HCT116 (cell line): ENCODE measurements around the gene NTRK3. TPM values are rescaled to one million over a fixed set of nuclear protein-coding genes. Genes with fewer than 3 reads are reported as not detected.

Experiments
- ATAC-seq: fragments of 200-7000 bp; cut with Tn5 transposase; 2 replicates; pipeline ENCODE4 v1.9.1; 2020; ENCODE audit warnings: mild to moderate bottlenecking, moderate library complexity
- BruUV-seq: library from RNA; stranded (reverse); fragments of 400-500 nt; replicated peaks from 2 replicates; lab custom pipeline; 2021; lab: Mats Ljungman, UMichigan
- CTCF ChIA-PET: fragments of 300-600 bp; sonication (Branson Sonifier 250); formaldehyde crosslinking; loops from one replicate; lab custom pipeline; 2021; ENCODE audit warnings: antibody characterized with exemption; lab: Charles Lee
- POLR2A ChIA-PET: fragments of 300-600, 350-600 bp; sonication (Branson Sonifier 250); formaldehyde crosslinking; loops from one replicate; lab custom pipeline; 2021; ENCODE audit warnings: antibody characterized with exemption; lab: Charles Lee
- RAD21 ChIA-PET, 2 experiments: fragments of 300-600 bp; sonication (Branson Sonifier 250); formaldehyde crosslinking; loops; one replicate each; lab custom pipeline; 2023; ENCODE audit warnings: low total read pairs in 2 of 2; ENCODE audit not compliant: uncharacterized antibody in 2 of 2, unreplicated experiment in 2 of 2, low non-redundant PET in 1 of 2; lab: Charles Lee
- DNase-seq: peaks from one replicate; pipeline ENCODE4 v3.0.0-alpha.2; 2010; ENCODE audit warnings: low read depth, low spot score
- H2AFZ ChIP-seq: fragments of 200-600 bp; shearing (Covaris generic), sonication (generic); 2 replicates; pipeline ENCODE4 v1.6.1; 2017; ENCODE audit warnings: low read depth, mixed run types, mixed read lengths, antibody characterized with exemption, low read length; ENCODE audit not compliant: poor library complexity, severe bottlenecking
- H3K27ac ChIP-seq: 2 replicates; pipeline ENCODE4 v1.5.1; 2012; ENCODE audit warnings: low read depth, low read length
- H3K27me3 ChIP-seq: fragments of 200-600 bp; sonication (generic); 2 replicates; pipeline ENCODE4 v1.6.1; 2016; ENCODE audit warnings: mixed run types, low read length, mixed read lengths; ENCODE audit not compliant: insufficient read depth
- H3K36me3 ChIP-seq, 2 experiments: fragments of 200-500 bp in 1 of 2; fragments of 200-600 bp in 1 of 2; sonication (Bioruptor generic) in 1 of 2; sonication (generic) in 1 of 2; 2 replicates each; pipeline versions ENCODE4 v1.5.1 to v1.6.1; 2014 to 2016; ENCODE audit warnings: low read length in 2 of 2, inconsistent platforms in 1 of 2, mixed read lengths in 1 of 2, mixed run types in 1 of 2; ENCODE audit not compliant: insufficient read depth in 2 of 2, control insufficient read depth in 1 of 2
- H3K4me1 ChIP-seq, 2 experiments: fragments of 200-600 bp in 1 of 2; sonication (generic) in 1 of 2; 2 replicates each; pipeline versions ENCODE4 v1.5.1 to v1.6.1; 2012 to 2017; ENCODE audit warnings: low read length in 2 of 2, inconsistent platforms in 1 of 2, mild to moderate bottlenecking in 1 of 2, mixed read lengths in 1 of 2, mixed run types in 1 of 2, moderate library complexity in 1 of 2; ENCODE audit not compliant: insufficient read depth in 2 of 2, control insufficient read depth in 1 of 2
- H3K4me2 ChIP-seq: fragments of 200-600 bp; sonication (generic); 2 replicates; pipeline ENCODE4 v1.6.1; 2017; ENCODE audit warnings: mixed run types, low read length, mixed read lengths
- H3K4me3 ChIP-seq, 2 experiments: fragments of 200-600 bp in 1 of 2; sonication (generic) in 1 of 2; replicated peaks in 1 of 2; 2 replicates each; pipeline ENCODE4 v1.5.1; 2011 to 2016; ENCODE audit warnings: low read length in 2 of 2, control low read depth in 1 of 2, low read depth in 1 of 2, mild to moderate bottlenecking in 1 of 2, mixed read lengths in 1 of 2, mixed run types in 1 of 2
- H3K79me2 ChIP-seq: fragments of 200-600 bp; sonication (generic); 2 replicates; pipeline ENCODE4 v1.6.1; 2017; ENCODE audit warnings: mild to moderate bottlenecking, mixed run types, low read length, moderate library complexity, mixed read lengths; ENCODE audit not compliant: insufficient read depth
- H3K9ac ChIP-seq: fragments of 200-600 bp; sonication (generic); 2 replicates; pipeline ENCODE4 v1.6.1; 2016; ENCODE audit warnings: low read length, mixed read lengths
- H3K9me2 ChIP-seq: fragments of 200-600 bp; sonication (generic), shearing (Covaris generic); 2 replicates; pipeline ENCODE4 v1.6.1; 2017; ENCODE audit warnings: mixed run types, mild to moderate bottlenecking, moderate library complexity; ENCODE audit not compliant: insufficient read depth
- H3K9me3 ChIP-seq, 2 experiments: fragments of 200-500 bp in 1 of 2; fragments of 200-600 bp in 1 of 2; sonication (Bioruptor generic) in 1 of 2; sonication (generic) in 1 of 2; 2 replicates each; pipeline ENCODE4 v1.6.1; 2014 to 2017; ENCODE audit warnings: low read length in 2 of 2, mixed read lengths in 2 of 2, inconsistent platforms in 1 of 2, low read depth in 1 of 2, mild to moderate bottlenecking in 1 of 2, mixed run types in 1 of 2, moderate library complexity in 1 of 2; ENCODE audit not compliant: control insufficient read depth in 1 of 2, insufficient read depth in 1 of 2
- H4K20me1 ChIP-seq: fragments of 200-600 bp; sonication (generic), shearing (Covaris generic); 2 replicates; pipeline ENCODE4 v1.6.1; 2017; ENCODE audit warnings: mixed run types, mild to moderate bottlenecking, moderate library complexity; ENCODE audit not compliant: insufficient read depth
- CEBPB ChIP-seq: IDR thresholded peaks from 2 replicates; pipeline ENCODE4 v1.6.1; 2012; ENCODE audit warnings: low read depth
- CTCF ChIP-seq, 3 experiments: fragments of 200-600 bp in 1 of 3; sonication (generic) in 1 of 3; IDR thresholded peaks in 2 of 3; conservative IDR thresholded peaks in 1 of 3; 2 replicates each; pipeline ENCODE4 v1.5.1; 2012 to 2017; ENCODE audit warnings: low read depth in 2 of 3, low read length in 2 of 3, antibody characterized with exemption in 1 of 3, borderline replicate concordance in 1 of 3, control low read depth in 1 of 3, mild to moderate bottlenecking in 1 of 3, mixed read lengths in 1 of 3, mixed run types in 1 of 3, moderate library complexity in 1 of 3; ENCODE audit not compliant: insufficient read depth in 1 of 3
- EGR1 ChIP-seq: IDR thresholded peaks from 2 replicates; pipeline ENCODE4 v1.6.1; 2012; ENCODE audit warnings: low read depth
- ELF1 ChIP-seq: IDR thresholded peaks from 2 replicates; pipeline ENCODE4 v1.6.1; 2012; ENCODE audit warnings: low read depth, borderline replicate concordance
- EZH2 ChIP-seq: fragments of 200-600 bp; sonication (generic); IDR thresholded peaks from 2 replicates; pipeline ENCODE4 v1.6.1; 2017; ENCODE audit warnings: antibody characterized with exemption, mixed run types
- JUND ChIP-seq: IDR thresholded peaks from 2 replicates; pipeline ENCODE4 v1.6.1; 2012
- MAX ChIP-seq: IDR thresholded peaks from 2 replicates; pipeline ENCODE4 v1.6.1; 2012
- POLR2A ChIP-seq: IDR thresholded peaks from 2 replicates; pipeline ENCODE4 v1.7.0; 2011; ENCODE audit warnings: borderline replicate concordance; ENCODE audit not compliant: insufficient read depth, insufficient read length; ENCODE audit errors: extremely low read depth
- RAD21 ChIP-seq: IDR thresholded peaks from 2 replicates; pipeline ENCODE4 v1.6.1; 2012; ENCODE audit warnings: low read depth, mild to moderate bottlenecking
- SIN3A ChIP-seq: IDR thresholded peaks from 2 replicates; pipeline ENCODE4 v1.6.1; 2012; ENCODE audit warnings: low read depth
- SP1 ChIP-seq: IDR thresholded peaks from 2 replicates; pipeline ENCODE4 v1.6.1; 2012; ENCODE audit warnings: low read depth
- TCF7L2 ChIP-seq: IDR thresholded peaks from 2 replicates; pipeline ENCODE4 v1.7.0; 2011; ENCODE audit warnings: borderline replicate concordance, inconsistent platforms; ENCODE audit not compliant: insufficient read depth, insufficient read length; ENCODE audit errors: extremely low read depth
- YY1 ChIP-seq: IDR thresholded peaks from 2 replicates; pipeline ENCODE4 v1.6.1; 2011; ENCODE audit warnings: low read length, low read depth, moderate library complexity, mild to moderate bottlenecking; ENCODE audit not compliant: insufficient replicate concordance; ENCODE audit errors: extremely low read depth
- intact Hi-C: fragments of 100-400 bp; cut with micrococcal nuclease; formaldehyde crosslinking; loops from 2 replicates; pipeline ENCODE4 v1.10.0; 2022
- total RNA-seq: library from RNA; stranded (reverse); gene quantifications from one replicate; pipeline ENCODE4 v1.2.1, GENCODE V29; 2021; ENCODE audit not compliant: unreplicated experiment
- TF ChIP-seq, protein P1 (sequence below): IDR thresholded peaks from 2 replicates; pipeline ENCODE4 v1.6.1; 2012; ENCODE audit warnings: low read depth
- TF ChIP-seq, protein P2 (sequence below): IDR thresholded peaks from 2 replicates; pipeline ENCODE4 v1.6.1; 2012

NTRK3 gene
- total RNA-seq, 1 experiment from 2014 or later: not detected

GRCh38 chr15:88246081-88246480, 10.5 kb downstream of the NTRK3 start:
- DNase-seq (no peak), ATAC-seq (no peak)
- ChIA-PET CTCF (interaction anchor here (0.8 to 3.0 kb wide), 4 partner anchors 16 to 210 kb away, joined by 3 to 11 read pairs (median 5); no protein-coding TSS in a partner anchor), RAD21 (no interaction called here), POLR2A (no interaction called here)
- Histone ChIP-seq H3K9me2 (no peaks in the 10 kb centered on the region), H3K9me3 (no peaks in the 10 kb centered on the region), H4K20me1 (no peaks in the 10 kb centered on the region), H3K4me3 (no peak overlapping the region), H3K79me2 (no peaks in the 10 kb centered on the region), H2AFZ (no peak overlapping the region), H3K9ac (no peak overlapping the region), H3K4me2 (peak overlapping the region; percentile 44; the same call in 1 of the 2 replicates), H3K27ac (no peak overlapping the region), H3K36me3 (no peaks in the 10 kb centered on the region), H3K4me1 (peaks cover 0 to 5% of the 10 kb centered on the region in 2 experiments; a peak in 2 of 4 replicates), H3K27me3 (no peaks in the 10 kb centered on the region)
- TF ChIP-seq RAD21: no peak
- TF ChIP-seq SP1: no peak
- no peak for TF ChIP-seq CTCF (IDR thresholded peaks at IDR 0.05 in 2 of 3, conservative IDR thresholded peaks at IDR 0.05 in 1 of 3; ENCODE audit: borderline replicate concordance in 1 of 3, insufficient read depth in 1 of 3, low read depth in 2 of 3, low read length in 2 of 3)
- TF ChIP-seq, protein P1, sequence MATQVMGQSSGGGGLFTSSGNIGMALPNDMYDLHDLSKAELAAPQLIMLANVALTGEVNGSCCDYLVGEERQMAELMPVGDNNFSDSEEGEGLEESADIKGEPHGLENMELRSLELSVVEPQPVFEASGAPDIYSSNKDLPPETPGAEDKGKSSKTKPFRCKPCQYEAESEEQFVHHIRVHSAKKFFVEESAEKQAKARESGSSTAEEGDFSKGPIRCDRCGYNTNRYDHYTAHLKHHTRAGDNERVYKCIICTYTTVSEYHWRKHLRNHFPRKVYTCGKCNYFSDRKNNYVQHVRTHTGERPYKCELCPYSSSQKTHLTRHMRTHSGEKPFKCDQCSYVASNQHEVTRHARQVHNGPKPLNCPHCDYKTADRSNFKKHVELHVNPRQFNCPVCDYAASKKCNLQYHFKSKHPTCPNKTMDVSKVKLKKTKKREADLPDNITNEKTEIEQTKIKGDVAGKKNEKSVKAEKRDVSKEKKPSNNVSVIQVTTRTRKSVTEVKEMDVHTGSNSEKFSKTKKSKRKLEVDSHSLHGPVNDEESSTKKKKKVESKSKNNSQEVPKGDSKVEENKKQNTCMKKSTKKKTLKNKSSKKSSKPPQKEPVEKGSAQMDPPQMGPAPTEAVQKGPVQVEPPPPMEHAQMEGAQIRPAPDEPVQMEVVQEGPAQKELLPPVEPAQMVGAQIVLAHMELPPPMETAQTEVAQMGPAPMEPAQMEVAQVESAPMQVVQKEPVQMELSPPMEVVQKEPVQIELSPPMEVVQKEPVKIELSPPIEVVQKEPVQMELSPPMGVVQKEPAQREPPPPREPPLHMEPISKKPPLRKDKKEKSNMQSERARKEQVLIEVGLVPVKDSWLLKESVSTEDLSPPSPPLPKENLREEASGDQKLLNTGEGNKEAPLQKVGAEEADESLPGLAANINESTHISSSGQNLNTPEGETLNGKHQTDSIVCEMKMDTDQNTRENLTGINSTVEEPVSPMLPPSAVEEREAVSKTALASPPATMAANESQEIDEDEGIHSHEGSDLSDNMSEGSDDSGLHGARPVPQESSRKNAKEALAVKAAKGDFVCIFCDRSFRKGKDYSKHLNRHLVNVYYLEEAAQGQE: no peak
- no peak for TF ChIP-seq MAX
- TF ChIP-seq, protein P2, sequence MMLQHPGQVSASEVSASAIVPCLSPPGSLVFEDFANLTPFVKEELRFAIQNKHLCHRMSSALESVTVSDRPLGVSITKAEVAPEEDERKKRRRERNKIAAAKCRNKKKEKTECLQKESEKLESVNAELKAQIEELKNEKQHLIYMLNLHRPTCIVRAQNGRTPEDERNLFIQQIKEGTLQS: no peak
- no peak for TF ChIP-seq POLR2A
- TF ChIP-seq EGR1: no peak
- no peak for TF ChIP-seq TCF7L2
- no peak for TF ChIP-seq SIN3A
- TF ChIP-seq CEBPB: no peak
- TF ChIP-seq EZH2: no peak
- TF ChIP-seq ELF1: no peak
- no peak for TF ChIP-seq JUND
- TF ChIP-seq YY1: no peak
- BruUV-seq: no TSS peak
- intact Hi-C loops: loop anchor here (10.0 kb wide), 1 partner anchor 589 kb away; no protein-coding TSS in a partner anchor
